COLO829 (cell line): ENCODE measurements around the gene SYNPO2.
A peak's percentile ranks its signal among the peaks of the same experiment; 100 is the strongest.
"Not testable (repeated sequence)": the region's sequence is repeated elsewhere in the genome, so short reads cannot be mapped to it uniquely, and the experiment has no call there.

Experiments
- DNase-seq: peaks from one replicate; pipeline ENCODE4 v3.0.0; 2012; ENCODE audit warnings: low spot score

SYNPO2 gene

GRCh38 chr4:119034276-119035008 is 145.8 kb downstream of the SYNPO2 start:
- no peak for DNase-seq

GRCh38 chr4:119035951-119036737 is 147.5 kb downstream of the SYNPO2 start:
- DNase-seq = no peak

GRCh38 chr4:119037709-119038108 is 149.1 kb downstream of the SYNPO2 start:
- no peak for DNase-seq

- no peak for DNase-seq
These were observed 149.6 kb downstream of the SYNPO2 start for GRCh38 chr4:119038116-119038841.

- DNase-seq = no peak
These were observed 150.5 kb downstream of the SYNPO2 start for GRCh38 chr4:119039160-119039559.

GRCh38 chr4:119039779-119040178 is 151.1 kb downstream of the SYNPO2 start:
- no peak for DNase-seq

GRCh38 chr4:119040261-119040660 is 151.6 kb downstream of the SYNPO2 start:
- no peak for DNase-seq

- DNase-seq = no peak
These were observed 152.1 kb downstream of the SYNPO2 start for GRCh38 chr4:119040694-119041185.

GRCh38 chr4:119041396-119041795 is 152.7 kb downstream of the SYNPO2 start:
- DNase-seq = no peak

GRCh38 chr4:119041951-119042560 is 153.4 kb downstream of the SYNPO2 start:
- DNase-seq = peak; percentile 86

GRCh38 chr4:119046263-119046662 is 157.6 kb downstream of the SYNPO2 start:
- DNase-seq = no peak

- DNase-seq = not testable (repeated sequence)
These were observed 158.4 kb downstream of the SYNPO2 start for GRCh38 chr4:119047059-119047458.

- no peak for DNase-seq
These were observed 159.8 kb downstream of the SYNPO2 start for GRCh38 chr4:119048446-119048845.

- no peak for DNase-seq
These were observed 160.7 kb downstream of the SYNPO2 start for GRCh38 chr4:119049342-119049741.

- peak; percentile 84 for DNase-seq
These were observed 162.0 kb downstream of the SYNPO2 start for GRCh38 chr4:119050527-119051090.

- DNase-seq = no peak
These were observed 164.6 kb downstream of the SYNPO2 start for GRCh38 chr4:119053245-119053644.

- no peak for DNase-seq
These were observed 165.3 kb downstream of the SYNPO2 start for GRCh38 chr4:119053997-119054396.

GRCh38 chr4:119057417-119057816 is 168.8 kb downstream of the SYNPO2 start:
- no peak for DNase-seq

- no peak for DNase-seq
These were observed 170.6 kb downstream of the SYNPO2 start for GRCh38 chr4:119059221-119059620.

- DNase-seq = not testable (repeated sequence)
These were observed 178.5 kb downstream of the SYNPO2 start for GRCh38 chr4:119067125-119067524.

GRCh38 chr4:119067670-119068360 is 179.2 kb downstream of the SYNPO2 start:
- not testable (repeated sequence) for DNase-seq
